IMR-90 (cell line): ENCODE measurements around the gene JADE2. TPM values are rescaled to one million over a fixed set of nuclear protein-coding genes. Genes with fewer than 3 reads are reported as not detected.

ENCODE experiments used
- ATAC-seq: fragments of 200-7000 bp; cut with Tn5 transposase; 2 replicates; pipeline ENCODE4 v1.9.1; 2020; ENCODE audit warnings: low read depth, mild to moderate bottlenecking, moderate library complexity
- BruUV-seq: library from RNA; stranded (reverse); fragments of 400-500 nt; replicated peaks from 2 replicates; lab custom pipeline; 2021; lab: Mats Ljungman, UMichigan
- CTCF ChIA-PET: fragments of 300-600 bp; formaldehyde crosslinking; extraction: SDS; loops from one replicate; lab custom pipeline; 2021; ENCODE audit warnings: antibody characterized with exemption; lab: Yijun Ruan, JAX
- POLR2A ChIA-PET: fragments of 300-600 bp; sonication (Branson Sonifier 250); formaldehyde crosslinking; loops from one replicate; lab custom pipeline; 2022; ENCODE audit warnings: antibody characterized with exemption; ENCODE audit not compliant: unreplicated experiment; lab: Charles Lee
- DNase-seq: peaks from one replicate; pipeline ENCODE4 v3.0.0; 2013
- H2AFZ ChIP-seq: replicated peaks from 2 replicates; pipeline ENCODE3; 2013; ENCODE audit warnings: low read length, mild to moderate bottlenecking; ENCODE audit not compliant: poor library complexity
- H2AK5ac ChIP-seq: 2 replicates; pipeline ENCODE4 v1.6.1; 2013; ENCODE audit warnings: low read depth, low read length, inconsistent platforms
- H2AK9ac ChIP-seq: replicated peaks from 2 replicates; pipeline ENCODE3; 2013; ENCODE audit warnings: mild to moderate bottlenecking, low read depth, low read length, moderate library complexity; ENCODE audit not compliant: poor library complexity
- H2BK120ac ChIP-seq: 2 replicates; pipeline ENCODE4 v1.6.1; 2013; ENCODE audit warnings: low read depth, low read length, inconsistent platforms
- H2BK15ac ChIP-seq: 3 replicates; pipeline ENCODE4 v1.6.1; 2013; ENCODE audit warnings: low read depth, low read length, inconsistent platforms
- H2BK20ac ChIP-seq: 2 replicates; pipeline ENCODE4 v1.6.1; 2013; ENCODE audit warnings: low read depth, mild to moderate bottlenecking, inconsistent platforms, low read length, moderate library complexity
- H2BK5ac ChIP-seq: 2 replicates; pipeline ENCODE4 v1.6.1; 2013; ENCODE audit warnings: mild to moderate bottlenecking, low read depth, low read length, inconsistent platforms; ENCODE audit not compliant: poor library complexity, severe bottlenecking
- H3K14ac ChIP-seq: replicated peaks from 2 replicates; pipeline ENCODE4 v1.6.1; 2013; ENCODE audit warnings: low read depth, low read length, inconsistent platforms
- H3K18ac ChIP-seq: 2 replicates; pipeline ENCODE4 v1.6.1; 2013; ENCODE audit warnings: low read depth, low read length, control low read depth
- H3K23ac ChIP-seq: 2 replicates; pipeline ENCODE4 v1.6.1; 2013; ENCODE audit warnings: low read depth, low read length, inconsistent platforms
- H3K27ac ChIP-seq: 2 replicates; pipeline ENCODE4 v1.5.1; 2013; ENCODE audit warnings: mild to moderate bottlenecking, control low read depth, low read length; ENCODE audit not compliant: insufficient read depth
- H3K27me3 ChIP-seq: 2 replicates; pipeline ENCODE4 v1.6.1; 2013; ENCODE audit warnings: low read length; ENCODE audit not compliant: control insufficient read depth, insufficient read depth
- H3K36me3 ChIP-seq: 2 replicates; pipeline ENCODE4 v1.6.1; 2013; ENCODE audit warnings: low read length, mixed read lengths; ENCODE audit not compliant: control insufficient read depth, insufficient read depth
- H3K4ac ChIP-seq: 2 replicates; pipeline ENCODE4 v1.6.1; 2013; ENCODE audit warnings: low read depth, low read length, inconsistent platforms
- H3K4me1 ChIP-seq: 2 replicates; pipeline ENCODE4 v1.6.1; 2013; ENCODE audit warnings: low read length, mixed read lengths; ENCODE audit not compliant: control insufficient read depth, insufficient read depth
- H3K4me2 ChIP-seq: 2 replicates; pipeline ENCODE4 v1.6.1; 2013; ENCODE audit warnings: low read depth, mild to moderate bottlenecking, control low read depth, low read length, moderate library complexity
- H3K4me3 ChIP-seq: 2 replicates; pipeline ENCODE4 v1.5.1; 2013; ENCODE audit warnings: low read depth, mild to moderate bottlenecking, control low read depth, low read length, moderate library complexity; ENCODE audit not compliant: insufficient read depth
- H3K56ac ChIP-seq: 2 replicates; pipeline ENCODE4 v1.6.1; 2013; ENCODE audit warnings: low read length, inconsistent platforms; ENCODE audit not compliant: insufficient read depth; ENCODE audit errors: extremely low read depth
- H3K79me1 ChIP-seq, 2 experiments: 2 replicates each; pipeline ENCODE4 v1.6.1; 2013; ENCODE audit warnings: low read length in 2 of 2, inconsistent platforms in 1 of 2, low read depth in 1 of 2
- H3K9ac ChIP-seq: 2 replicates; pipeline ENCODE4 v1.6.1; 2013; ENCODE audit warnings: low read depth, low read length, control low read depth
- H3K9me1 ChIP-seq: 2 replicates; pipeline ENCODE4 v1.6.1; 2013; ENCODE audit warnings: low read length, inconsistent platforms; ENCODE audit not compliant: insufficient read depth
- H3K9me3 ChIP-seq: 2 replicates; pipeline ENCODE4 v1.6.1; 2013; ENCODE audit warnings: low read length; ENCODE audit not compliant: control insufficient read depth, insufficient read depth
- H4K20me1 ChIP-seq: 2 replicates; pipeline ENCODE4 v1.6.1; 2013; ENCODE audit warnings: low read length, inconsistent platforms; ENCODE audit not compliant: insufficient read depth
- H4K5ac ChIP-seq: 2 replicates; pipeline ENCODE4 v1.6.1; 2013; ENCODE audit warnings: mild to moderate bottlenecking, low read depth, low read length, control low read depth
- H4K8ac ChIP-seq, 2 experiments: 2 replicates each; pipeline ENCODE4 v1.6.1; 2013; ENCODE audit warnings: low read depth in 2 of 2, low read length in 2 of 2, control low read depth in 1 of 2, inconsistent platforms in 1 of 2
- H4K91ac ChIP-seq: 2 replicates; pipeline ENCODE4 v1.6.1; 2013; ENCODE audit warnings: low read depth, low read length, inconsistent platforms; ENCODE audit not compliant: insufficient read depth
- BHLHE40 ChIP-seq: fragments of 150-350 bp; IDR thresholded peaks from 2 replicates; pipeline ENCODE4 v1.6.1; 2016; ENCODE audit warnings: mild to moderate bottlenecking, low read depth, low read length
- CEBPB ChIP-seq: IDR thresholded peaks from 2 replicates; pipeline ENCODE4 v1.6.1; 2012; ENCODE audit warnings: low read depth, low read length, improper control_type of control experiment
- CHD1 ChIP-seq: IDR thresholded peaks from 2 replicates; pipeline ENCODE4 v1.6.1; 2012; ENCODE audit warnings: low read depth, low read length, improper control_type of control experiment
- CTCF ChIP-seq: conservative IDR thresholded peaks from 2 replicates; pipeline ENCODE4 v1.5.1; 2012; ENCODE audit warnings: mild to moderate bottlenecking, low read depth, low read length, improper control_type of control experiment
- ELK1 ChIP-seq: fragments of 150-350 bp; IDR thresholded peaks from 2 replicates; pipeline ENCODE4 v1.6.1; 2016; ENCODE audit warnings: low read depth, mild to moderate bottlenecking, low read length, moderate library complexity, borderline replicate concordance
- MAFK ChIP-seq: IDR thresholded peaks from 2 replicates; pipeline ENCODE4 v1.6.1; 2012; ENCODE audit warnings: low read depth, low read length, improper control_type of control experiment
- SMC3 ChIP-seq: fragments of 150-350 bp; IDR thresholded peaks from 2 replicates; pipeline ENCODE4 v1.6.1; 2016; ENCODE audit warnings: low read depth, mild to moderate bottlenecking, antibody characterized with exemption, low read length, moderate library complexity
- USF2 ChIP-seq: fragments of 150-350 bp; IDR thresholded peaks from 2 replicates; pipeline ENCODE4 v1.6.1; 2017; ENCODE audit warnings: mild to moderate bottlenecking, antibody characterized with exemption, low read length, low read depth
- WGBS, 2 experiments: methylation state at CpG; one replicate each; pipeline versions ENCODE4 v1.1.5 to v1.1.7; 2013; ENCODE audit warnings: missing lambda C conversion rate in 2 of 2; ENCODE audit not compliant: insufficient read length in 1 of 2; ENCODE audit errors: extremely low coverage in 2 of 2; 5-methylcytosine and 5-hydroxymethylcytosine counted together
- dilution Hi-C: fragments of 300-500 bp; cut with HindIII; formaldehyde crosslinking; loops from one replicate; pipeline ENCODE4 v1.14.3; 2018; ENCODE audit warnings: low sequenced_read_pairs; ENCODE audit not compliant: unreplicated experiment
- in situ Hi-C: fragments of 300-500 bp; cut with MboI; formaldehyde crosslinking; loops from 3 replicates; pipeline ENCODE4 v1.14.3; 2019; ENCODE audit warnings: low sequenced_read_pairs, inconsistent platforms, mixed read lengths
- intact Hi-C: fragments of 100-400 bp; cut with micrococcal nuclease; formaldehyde crosslinking; loops from 2 replicates; pipeline ENCODE4 v1.10.0; 2022
- polyA plus RNA-seq, 3 experiments: library from polyadenylated mRNA; depleted of rRNA; stranded (reverse); fragments of >200 nt; gene quantifications; 2 replicates each; pipeline ENCODE4 v1.2.3, GENCODE V29; 2012; ENCODE audit warnings: low replicate concordance in 1 of 3
- total RNA-seq: library from RNA; depleted of rRNA; stranded (reverse); fragments of >200 nt; gene quantifications from 2 replicates; pipeline ENCODE4 v1.2.3, GENCODE V29; 2012

JADE2 gene
- total and polyA plus RNA-seq, 2 of the 4 experiments (the other 2 are of a cell fraction) = 13.3 to 14.9 TPM

DNA sequence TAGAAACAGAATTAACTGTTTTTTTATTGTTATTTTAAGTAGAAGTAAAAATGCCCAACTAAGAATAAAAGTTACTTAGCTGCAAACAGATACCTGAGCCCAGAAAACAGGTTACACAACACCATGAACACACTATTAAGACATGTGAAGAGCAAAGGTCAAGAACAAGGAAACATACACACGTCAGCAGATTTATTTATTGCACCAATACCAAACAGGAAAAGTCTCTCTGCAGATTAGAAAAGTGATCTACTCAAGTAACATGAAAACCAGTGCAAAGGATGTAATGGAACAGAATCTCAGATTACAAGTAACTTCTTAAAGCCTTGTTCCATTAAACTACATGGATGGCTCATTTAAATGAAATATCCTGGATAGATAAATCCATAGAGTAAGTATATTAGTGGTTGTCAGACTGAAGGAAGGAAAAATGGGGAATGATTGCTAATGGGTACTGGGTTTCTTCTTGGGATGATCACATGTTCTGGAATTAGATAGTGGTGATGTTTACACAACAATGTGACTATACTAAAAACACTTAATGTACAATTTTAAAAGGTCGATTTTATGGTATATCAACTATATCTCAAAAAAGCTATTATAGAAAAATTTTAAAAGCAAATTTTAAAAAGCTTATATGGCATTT lies 101.0 kb downstream of the JADE2 start:
- 60% methylated on average over 1 of the region's 2 CpGs; no CpG with 5 or more reads in 1 of the 2 experiments for whole genome bisulfite sequencing, 2 experiments
- H3K56ac ChIP-seq = no peak overlapping the region
- H4K20me1 ChIP-seq = no peaks in the 10 kb centered on the region
- peak; percentile 63 for DNase-seq
- H4K91ac ChIP-seq = no peak overlapping the region
- TF ChIP-seq CEBPB (peak; percentile 29; the same call in 1 of the 2 replicates), ELK1 (no peak), CTCF (no peak), SMC3 (no peak), BHLHE40 (no peak), MAFK (peak; percentile 77), CHD1 (no peak), USF2 (no peak)
- H2BK15ac ChIP-seq = no peak overlapping the region
- no peak overlapping the region for H4K5ac ChIP-seq
- dilution Hi-C loops (no loop called here), in situ Hi-C loops (no loop called here), intact Hi-C loops (no loop called here)
- ATAC-seq = peak; percentile 48; the same call in 1 of the 2 replicates
- H3K9ac ChIP-seq = no peak overlapping the region
- 0 out of 2 replicates have a peak, but pooled peaks cover 2% of the 10 kb centered on the region for H3K9me1 ChIP-seq
- no peak overlapping the region for H3K14ac ChIP-seq
- peaks cover 3% of the 10 kb centered on the region; the same call in 1 of the 2 replicates for H3K4me1 ChIP-seq
- no peak overlapping the region for H3K4me3 ChIP-seq
- CTCF ChIA-PET = interaction anchor here (0.6 kb wide), 2 partner anchors 144 to 580 kb away, joined by 3 read pairs; no protein-coding TSS in a partner anchor
- H3K79me1 ChIP-seq = peaks cover 10 to 38% of the 10 kb centered on the region in 2 experiments
- peaks cover 5% of the 10 kb centered on the region for H3K36me3 ChIP-seq
- no peak overlapping the region for H3K18ac ChIP-seq
- no peak overlapping the region for H3K4ac ChIP-seq
- no peak overlapping the region for H4K8ac ChIP-seq
- H2AFZ ChIP-seq = no peak overlapping the region
- H3K4me2 ChIP-seq = no peak overlapping the region
- no peak overlapping the region for H3K23ac ChIP-seq
- H2BK5ac ChIP-seq = no peak overlapping the region
- no peak overlapping the region for H2BK120ac ChIP-seq
- H3K27me3 ChIP-seq = no peaks in the 10 kb centered on the region
- H3K9me3 ChIP-seq = no peaks in the 10 kb centered on the region
- no peak overlapping the region for H3K27ac ChIP-seq
- POLR2A ChIA-PET = no interaction called here
- no peak overlapping the region for H2AK5ac ChIP-seq
- H2BK20ac ChIP-seq = no peak overlapping the region
- H2AK9ac ChIP-seq = no peak overlapping the region
- no TSS peak for BruUV-seq
